Measurements from ENCODE around the gene LGI4. TPM values are rescaled to one million over a fixed set of nuclear protein-coding genes. Genes with fewer than 3 reads are reported as not detected.
"Not testable (repeated sequence)": the region's sequence is repeated elsewhere in the genome, so short reads cannot be mapped to it uniquely, and the experiment has no call there.

Gene LGI4
- total and polyA plus RNA-seq, 12 donors, result 0.17 to 22.4 (median 1.5) TPM

- WGBS, 4 donors, result 45 to 60% (median 54%) methylated on average over 5 to 17 of the region's 17 CpGs
- no peak overlapping the region for H3K27ac ChIP-seq
- H3K36me3 ChIP-seq (replicated peaks in 1 of 2), result peaks cover 0 to 10% of the 10 kb centered on the region in 2 donors
- no peaks in the 10 kb centered on the region for H3K9me3 ChIP-seq (replicated peaks in 1 of 3)
- TF ChIP-seq CTCF (IDR thresholded peaks at IDR 0.05), result no peak
- intact Hi-C loops (cut with DNase I), result no loop called here
- peaks cover 6 to 18% of the 10 kb centered on the region in 2 donors for H3K4me1 ChIP-seq (replicated peaks in 1 of 2)
- H3K4me3 ChIP-seq, result peak overlapping the region in 1 of 4 donors; percentile 53
- no peak for DNase-seq
- H3K27me3 ChIP-seq, result peaks cover 13% of the 10 kb centered on the region
Measured at GRCh38 chr19:35155441-35155840, 20.6 kb upstream of the LGI4 start.

- Histone ChIP-seq H3K27ac (peak within 1 kb of the TSS in 1 of 5 donors; percentile 67), H3K27me3 (peaks cover 13% of the 10 kb centered on the region), H3K4me1 (replicated peaks in 1 of 2) (peaks cover 6 to 18% of the 10 kb centered on the region in 2 donors), H3K36me3 (replicated peaks in 1 of 2) (peaks cover 0 to 10% of the 10 kb centered on the region in 2 donors), H3K9me3 (replicated peaks in 1 of 3) (no peaks in the 10 kb centered on the region), H3K4me3 (peak within 1 kb of the TSS in 3 of 4 donors; percentile 33 to 53 (median 37))
- peak; percentile 54 to 89 (median 58) for DNase-seq
- 1 to 4% (median 3%) methylated on average over 29 to 49 of the region's 49 CpGs for WGBS, 4 donors
- intact Hi-C loops (cut with DNase I), result no loop called here
- TF ChIP-seq POLR2A (IDR thresholded peaks at IDR 0.05) (no peak), CTCF (IDR thresholded peaks at IDR 0.05) (peak in 2 of 6 experiments; percentile 17 to 21)
Measured at GRCh38 chr19:35154525-35155406, 19.9 kb upstream of the LGI4 start, which contains the start of gene FXYD5. FXYD5 (plus strand) TSS chr19:35154735; CDS start chr19:35155551, 816 bp downstream.

DNA sequence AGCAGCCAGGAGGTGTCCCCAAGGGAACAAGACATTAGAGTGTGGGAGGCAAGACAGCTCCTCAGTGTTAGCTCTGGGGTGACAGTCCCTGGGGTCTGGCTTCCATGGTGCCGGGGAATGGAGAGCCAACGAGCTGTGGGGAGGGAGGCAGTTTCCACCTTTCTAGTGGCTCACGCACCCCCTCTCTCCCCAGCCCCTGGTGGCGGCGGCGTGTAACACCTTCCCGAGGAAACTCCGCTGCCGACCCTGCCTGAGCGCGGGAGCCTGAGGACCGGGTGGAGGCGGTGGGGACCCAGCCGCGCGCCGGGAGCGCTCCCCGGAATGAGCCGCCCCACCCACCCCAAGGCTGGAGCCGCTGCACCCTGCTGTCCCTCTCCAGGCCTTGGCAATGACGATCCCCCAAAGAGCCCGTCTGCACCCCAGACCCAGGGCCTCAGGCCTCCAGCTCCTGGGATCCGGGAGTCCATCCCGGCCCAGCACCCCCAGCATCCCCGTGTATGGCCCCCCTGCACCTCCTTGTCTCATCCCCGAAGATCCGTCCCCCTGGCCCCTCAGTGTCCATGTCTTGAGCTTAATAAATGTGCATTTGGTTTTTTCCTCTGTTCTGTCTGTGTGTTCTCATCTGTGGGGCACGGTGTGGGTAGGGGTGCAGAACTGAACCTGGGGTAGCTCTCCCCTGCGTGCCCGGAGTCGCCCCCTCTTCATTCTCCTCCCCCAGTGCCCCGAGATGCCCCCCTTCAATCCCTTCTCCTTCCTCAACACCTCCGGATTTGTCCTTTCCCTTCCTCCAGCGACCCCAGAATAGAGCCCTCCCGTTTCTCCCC is 19.1 kb upstream of the LGI4 start:
- Histone ChIP-seq H3K9me3 (replicated peaks in 1 of 3) (no peaks in the 10 kb centered on the region), H3K4me3 (peak overlapping the region in 2 of 4 donors; percentile 37 to 53), H3K36me3 (replicated peaks in 1 of 2) (peaks cover 0 to 10% of the 10 kb centered on the region in 2 donors), H3K4me1 (replicated peaks in 1 of 2) (peaks cover 6 to 18% of the 10 kb centered on the region in 2 donors), H3K27me3 (peaks cover 13% of the 10 kb centered on the region), H3K27ac (peak overlapping the region in 1 of 5 donors; percentile 67)
- DNase-seq, result no peak
- 1 to 2% (median 2%) methylated on average over 14 to 36 of the region's 36 CpGs for WGBS, 4 donors
- no peak for TF ChIP-seq POLR2A (IDR thresholded peaks at IDR 0.05)
- peak in 5 of 6 experiments; percentile 21 to 58 (median 36) for TF ChIP-seq CTCF (IDR thresholded peaks at IDR 0.05)
- intact Hi-C loops (cut with DNase I), result no loop called here

DNA sequence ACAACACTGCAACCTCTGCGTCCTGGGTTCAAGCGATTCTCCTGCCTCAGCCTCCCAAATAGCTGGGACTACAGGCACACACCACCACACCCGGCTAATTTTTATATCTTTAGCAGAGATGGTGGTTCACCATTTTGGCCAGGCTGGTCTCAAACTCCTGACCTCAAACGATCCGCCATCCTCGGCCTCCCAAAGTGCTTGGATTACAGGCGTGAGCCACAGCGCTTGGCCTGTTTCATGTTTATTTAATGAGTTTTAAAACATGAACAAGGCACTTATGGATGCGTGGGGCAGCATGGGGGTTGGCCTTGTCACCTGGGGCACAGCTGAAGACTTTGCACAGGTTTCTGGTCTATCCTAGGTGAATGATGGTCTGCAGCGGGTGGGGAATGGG is 18.3 kb upstream of the LGI4 start:
- DNase-seq; intact Hi-C loops (cut with DNase I); H3K9me3 ChIP-seq (replicated peaks in 1 of 3); H3K27ac ChIP-seq; H3K4me3 ChIP-seq: not testable (repeated sequence)
- peaks cover 0 to 10% of the 10 kb centered on the region in 2 donors for H3K36me3 ChIP-seq (replicated peaks in 1 of 2)
- WGBS, 4 donors, result 64 to 85% (median 74%) methylated on average over 10 of the region's 10 CpGs
- peaks cover 13% of the 10 kb centered on the region for H3K27me3 ChIP-seq
- H3K4me1 ChIP-seq (replicated peaks in 1 of 2), result peaks cover 6 to 18% of the 10 kb centered on the region in 2 donors
